H9 (cell line): ENCODE results near the gene TNPO3. TPM values are rescaled to one million over a fixed set of nuclear protein-coding genes. Genes with fewer than 3 reads are reported as not detected.

Experiments used
- DNase-seq: peaks from one replicate; pipeline ENCODE4 v3.0.0-alpha.2; 2017
- H2AFZ ChIP-seq: one replicate; pipeline ENCODE4 v1.6.1; 2013; ENCODE audit warnings: mild to moderate bottlenecking, low read length, control low read depth, moderate library complexity
- H2AK5ac ChIP-seq: 2 replicates; pipeline ENCODE4 v1.6.1; 2013; ENCODE audit warnings: low read length, control low read depth, mixed read lengths; ENCODE audit not compliant: insufficient read length
- H2BK120ac ChIP-seq: one replicate; pipeline ENCODE4 v1.6.1; 2013; ENCODE audit warnings: low read depth, mild to moderate bottlenecking, low read length, control low read depth, inconsistent platforms; ENCODE audit not compliant: poor library complexity, severe bottlenecking
- H2BK12ac ChIP-seq: 2 replicates; pipeline ENCODE4 v1.6.1; 2013; ENCODE audit warnings: low read length, control low read depth, mixed read lengths, low read depth; ENCODE audit not compliant: insufficient read length
- H2BK15ac ChIP-seq: 2 replicates; pipeline ENCODE4 v1.6.1; 2013; ENCODE audit warnings: low read depth, low read length, control low read depth
- H2BK20ac ChIP-seq: one replicate; pipeline ENCODE4 v1.6.1; 2013; ENCODE audit warnings: low read depth, mild to moderate bottlenecking, low read length, control low read depth, inconsistent platforms; ENCODE audit not compliant: poor library complexity, severe bottlenecking
- H2BK5ac ChIP-seq: 2 replicates; pipeline ENCODE4 v1.6.1; 2013; ENCODE audit warnings: low read length, control low read depth, mixed read lengths; ENCODE audit not compliant: insufficient read length
- H3K14ac ChIP-seq: 2 replicates; pipeline ENCODE4 v1.6.1; 2013; ENCODE audit warnings: low read length, control low read depth; ENCODE audit not compliant: insufficient read depth
- H3K18ac ChIP-seq: 2 replicates; pipeline ENCODE4 v1.6.1; 2013; ENCODE audit warnings: low read depth, mild to moderate bottlenecking, mixed read lengths, low read length, control low read depth; ENCODE audit not compliant: insufficient read length
- H3K23ac ChIP-seq: 2 replicates; pipeline ENCODE4 v1.6.1; 2013; ENCODE audit warnings: low read length, control low read depth, mixed read lengths, low read depth; ENCODE audit not compliant: insufficient read length
- H3K23me2 ChIP-seq: 2 replicates; pipeline ENCODE4 v1.6.1; 2013; ENCODE audit warnings: low read depth, mild to moderate bottlenecking, mixed read lengths, low read length, control low read depth; ENCODE audit not compliant: insufficient read length, poor library complexity, severe bottlenecking
- H3K27ac ChIP-seq: 2 replicates; pipeline ENCODE4 v1.5.1; 2013; ENCODE audit warnings: low read length, control low read depth, mixed read lengths, low read depth; ENCODE audit not compliant: insufficient read length
- H3K27me3 ChIP-seq: 2 replicates; pipeline ENCODE4 v1.6.1; 2013; ENCODE audit warnings: low read length, control low read depth, inconsistent platforms; ENCODE audit not compliant: insufficient read depth
- H3K4ac ChIP-seq: 2 replicates; pipeline ENCODE4 v1.6.1; 2013; ENCODE audit warnings: low read depth, mild to moderate bottlenecking, control low read depth, inconsistent platforms, low read length, moderate library complexity
- H3K4me1 ChIP-seq: 2 replicates; pipeline ENCODE4 v1.6.1; 2013; ENCODE audit warnings: low read length, control low read depth, inconsistent platforms; ENCODE audit not compliant: insufficient read depth
- H3K4me2 ChIP-seq: 2 replicates; pipeline ENCODE4 v1.6.1; 2013; ENCODE audit warnings: low read length, control low read depth, mixed read lengths; ENCODE audit not compliant: insufficient read length, insufficient read depth
- H3K56ac ChIP-seq: 2 replicates; pipeline ENCODE4 v1.6.1; 2013; ENCODE audit warnings: low read depth, mild to moderate bottlenecking, mixed read lengths, low read length, control low read depth; ENCODE audit not compliant: insufficient read length
- H3K79me1 ChIP-seq: 2 replicates; pipeline ENCODE4 v1.6.1; 2013; ENCODE audit warnings: low read depth, mild to moderate bottlenecking, moderate library complexity, low read length, control low read depth, inconsistent platforms; ENCODE audit not compliant: insufficient read depth, poor library complexity, severe bottlenecking
- H3K79me2 ChIP-seq: 2 replicates; pipeline ENCODE4 v1.6.1; 2013; ENCODE audit warnings: low read length, control low read depth, inconsistent platforms; ENCODE audit not compliant: insufficient read depth
- H3K9ac ChIP-seq: 2 replicates; pipeline ENCODE4 v1.6.1; 2013; ENCODE audit warnings: low read length, control low read depth, mixed read lengths; ENCODE audit not compliant: insufficient read length; ENCODE audit errors: extremely low read depth
- H3K9me3 ChIP-seq: one replicate; pipeline ENCODE4 v1.6.1; 2013; ENCODE audit warnings: low read depth, low read length, inconsistent platforms; ENCODE audit not compliant: control insufficient read depth
- H3T11ph ChIP-seq: one replicate; pipeline ENCODE4 v1.6.1; 2013; ENCODE audit warnings: mild to moderate bottlenecking, low read length, control low read depth, inconsistent platforms
- H4K20me1 ChIP-seq: one replicate; pipeline ENCODE4 v1.6.1; 2013; ENCODE audit not compliant: control insufficient read depth, insufficient read length, insufficient read depth
- H4K5ac ChIP-seq: 2 replicates; pipeline ENCODE4 v1.6.1; 2013; ENCODE audit warnings: low read depth, mild to moderate bottlenecking, mixed read lengths, low read length, control low read depth; ENCODE audit not compliant: insufficient read length
- H4K8ac ChIP-seq: replicated peaks from 2 replicates; pipeline ENCODE4 v1.6.1; 2013; ENCODE audit warnings: low read length, control low read depth, mixed read lengths, low read depth; ENCODE audit not compliant: insufficient read length
- H4K91ac ChIP-seq: 2 replicates; pipeline ENCODE4 v1.6.1; 2013; ENCODE audit warnings: low read depth, mild to moderate bottlenecking, moderate library complexity, mixed read lengths, low read length, control low read depth; ENCODE audit not compliant: insufficient read length
- H3K27ac Mint-ChIP-seq, 3 experiments: 2 replicates in 2 of 3; 3 replicates in 1 of 3; pipeline ENCODE4 v1.8.0; 2020 to 2021; ENCODE audit warnings: mixed read lengths in 3 of 3, mild to moderate bottlenecking in 1 of 3, moderate library complexity in 1 of 3
- H3K27me3 Mint-ChIP-seq: 2 replicates; pipeline ENCODE4 v1.8.0; 2021; ENCODE audit warnings: low read depth, mild to moderate bottlenecking, moderate library complexity, mixed read lengths
- H3K36me3 Mint-ChIP-seq, 3 experiments: 2 replicates in 2 of 3; 3 replicates in 1 of 3; pipeline ENCODE4 v1.8.0; 2020 to 2021; ENCODE audit warnings: low read depth in 3 of 3, mixed read lengths in 3 of 3; ENCODE audit not compliant: insufficient read depth in 1 of 3
- H3K4me1 Mint-ChIP-seq, 2 experiments: 2 replicates each; pipeline ENCODE4 v1.8.0; 2020; ENCODE audit warnings: mixed read lengths in 2 of 2
- H3K4me3 Mint-ChIP-seq, 2 experiments: 2 replicates in 1 of 2; 3 replicates in 1 of 2; pipeline ENCODE4 v1.8.0; 2020 to 2021; ENCODE audit warnings: mild to moderate bottlenecking in 2 of 2, mixed read lengths in 2 of 2, moderate library complexity in 1 of 2
- H3K9me3 Mint-ChIP-seq, 2 experiments: 2 replicates in 1 of 2; 3 replicates in 1 of 2; pipeline ENCODE4 v1.8.0; 2020; ENCODE audit warnings: mild to moderate bottlenecking in 2 of 2, mixed read lengths in 2 of 2, moderate library complexity in 1 of 2
- CTCF ChIP-seq: fragments of 200-600 bp; sonication (generic); conservative IDR thresholded peaks from 3 replicates; pipeline ENCODE4 v1.8.0; 2021; ENCODE audit warnings: antibody characterized with exemption, mild to moderate bottlenecking
- WGBS: extraction: QIAGEN DNeasy Blood & Tissue Kit; methylation state at CpG from one replicate; pipeline ENCODE4 v1.1.7; 2013; ENCODE audit warnings: missing lambda C conversion rate, low lambda C conversion rate, mixed read lengths; ENCODE audit not compliant: insufficient read length; ENCODE audit errors: extremely low coverage; 5-methylcytosine and 5-hydroxymethylcytosine counted together
- total RNA-seq: library from RNA; stranded (reverse); gene quantifications from 2 replicates; pipeline ENCODE4 v1.2.1, GENCODE V29; 2021

The TNPO3 gene
- total RNA-seq, 1 experiment from 2014 or later, result 90.1 TPM

- Histone ChIP-seq H3K4me1 (no peaks in the 10 kb centered on the region), H3K79me2 (no peaks in the 10 kb centered on the region), H2BK15ac (no peak overlapping the region), H3K23me2 (no peaks in the 10 kb centered on the region), H3K27ac (no peak overlapping the region), H3K18ac (no peak overlapping the region), H3K9ac (no peak overlapping the region), H3K56ac (no peak overlapping the region), H3K4me2 (no peak overlapping the region), H4K91ac (no peak overlapping the region), H2BK5ac (no peak overlapping the region), H2BK12ac (no peak overlapping the region), H2BK120ac (no peak overlapping the region), H2BK20ac (no peak overlapping the region), H3K79me1 (no peaks in the 10 kb centered on the region), H3T11ph (no peak overlapping the region), H2AFZ (no peak overlapping the region), H4K8ac (no peak overlapping the region), H4K20me1 (no peaks in the 10 kb centered on the region), H3K27me3 (no peaks in the 10 kb centered on the region), H3K14ac (no peak overlapping the region), H3K23ac (no peak overlapping the region), H3K9me3 (no peaks in the 10 kb centered on the region), H2AK5ac (no peak overlapping the region), H3K4ac (no peak overlapping the region), H4K5ac (no peak overlapping the region)
- Mint-ChIP-seq H3K27me3 (no peaks in the 10 kb centered on the region), H3K9me3 (no peaks in the 10 kb centered on the region), H3K27ac (no peak overlapping the region), H3K36me3 (peaks cover 15 to 49% (median 33%) of the 10 kb centered on the region in 3 experiments; a peak in 6 of 7 replicates), H3K4me1 (no peaks in the 10 kb centered on the region), H3K4me3 (no peak overlapping the region)
- DNase-seq, result no peak
- WGBS, result no CpG with 5 or more reads among the region's 4 CpGs
- no peak for TF ChIP-seq CTCF
These were observed 47.3 kb downstream of the TNPO3 start for GRCh38 chr7:129007572-129007971.
